ENCODE data around the gene TGFBR3L. TPM values are rescaled to one million over a fixed set of nuclear protein-coding genes. Genes with fewer than 3 reads are reported as not detected.

The TGFBR3L gene
- total RNA-seq, 1 donor = 0.99 TPM

DNA sequence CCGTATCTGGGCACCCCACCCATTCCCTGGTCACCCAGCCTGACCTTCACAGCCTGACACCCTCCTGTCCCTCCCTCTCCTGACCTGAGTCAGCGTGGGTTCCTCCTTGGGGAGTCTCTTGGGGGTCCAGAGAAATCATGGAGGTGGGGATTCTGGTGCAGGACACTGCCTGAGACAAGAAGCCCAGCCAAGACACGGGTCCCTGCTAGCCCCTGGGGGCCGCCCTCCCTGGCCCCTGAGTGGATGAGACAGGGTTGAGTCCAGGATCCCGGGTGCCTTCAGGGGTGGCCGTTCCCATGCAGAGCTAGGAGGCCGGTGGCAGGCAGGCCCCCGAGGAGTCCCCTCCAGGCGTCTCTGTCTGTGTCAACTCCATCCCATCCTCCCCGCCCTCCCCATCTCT lies 9.4 kb upstream of the TGFBR3L start:
- peak overlapping the region; percentile 88 for H3K4me3 ChIP-seq (ENCODE audit: low read depth, low read length)
- no peak for DNase-seq (ENCODE audit: low read depth)
- TF ChIP-seq CTCF (IDR thresholded peaks at IDR 0.05; ENCODE audit: insufficient read depth, low read length) = no peak

DNA sequence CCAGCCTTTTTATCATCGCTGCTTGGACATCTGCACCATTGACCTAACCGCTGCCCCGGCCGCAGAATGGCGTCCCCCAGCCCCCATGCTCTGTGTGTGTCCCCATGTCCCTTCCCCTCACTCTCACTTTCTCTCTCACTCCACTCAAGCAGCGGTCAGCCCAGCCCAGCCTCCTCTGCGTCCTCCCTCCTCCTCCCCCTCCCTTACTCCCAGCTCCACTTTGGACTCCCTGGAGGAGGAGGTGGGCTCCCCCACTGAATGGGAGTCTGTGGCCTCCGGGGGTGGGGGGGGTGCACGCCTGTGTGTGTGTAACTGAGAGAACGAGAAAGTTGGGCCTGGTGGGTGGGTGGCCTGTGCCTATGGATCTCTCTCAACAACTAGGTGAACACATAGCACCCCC lies 8.8 kb upstream of the TGFBR3L start:
- H3K4me3 ChIP-seq (ENCODE audit: low read depth, low read length) = no peak overlapping the region
- no peak for DNase-seq (ENCODE audit: low read depth)
- no peak for TF ChIP-seq CTCF (IDR thresholded peaks at IDR 0.05; ENCODE audit: insufficient read depth, low read length)

DNA sequence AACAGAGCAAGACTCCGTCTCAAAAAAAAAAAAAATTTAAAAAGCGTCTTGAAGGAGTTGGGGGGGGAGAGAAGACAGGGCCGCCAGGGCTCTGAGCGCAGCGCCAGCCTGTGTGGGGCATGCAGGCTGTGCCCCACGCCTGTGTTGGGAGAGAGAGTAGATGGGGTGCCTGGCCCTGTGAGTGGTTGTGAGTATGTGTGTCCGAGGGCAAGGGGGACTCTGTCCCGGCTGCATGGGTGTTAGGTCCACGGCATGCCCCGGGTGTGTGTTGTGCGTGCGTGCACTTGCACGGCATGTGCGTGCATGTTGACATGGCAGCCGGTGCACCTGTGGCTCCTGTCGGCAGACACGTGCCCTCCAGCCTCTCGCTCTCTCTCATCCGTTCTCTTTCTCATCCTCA lies 7.5 kb upstream of the TGFBR3L start:
- DNase-seq (ENCODE audit: low read depth) = no peak
- H3K4me3 ChIP-seq (ENCODE audit: low read depth, low read length) = no peak overlapping the region
- no peak for TF ChIP-seq CTCF (IDR thresholded peaks at IDR 0.05; ENCODE audit: insufficient read depth, low read length)

DNA sequence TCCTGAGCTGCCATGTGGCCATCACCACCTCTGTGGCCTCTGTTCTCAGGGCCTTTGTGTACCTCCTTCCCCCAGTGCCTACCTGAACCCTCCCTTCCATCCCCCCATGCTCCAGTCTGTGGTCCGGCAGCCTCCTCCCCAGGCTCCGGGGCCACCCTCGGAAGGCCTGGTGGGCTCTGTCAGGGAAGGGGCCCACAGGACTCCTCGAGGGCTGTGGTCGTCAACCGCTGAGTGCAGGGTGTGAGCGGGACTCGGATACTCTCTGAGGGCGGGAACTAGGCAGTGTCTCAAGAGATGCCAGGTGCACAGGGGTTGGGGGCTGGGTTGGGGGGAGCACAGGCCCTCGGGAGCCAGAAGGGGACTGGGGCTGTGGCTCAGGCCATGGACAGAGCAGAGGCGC lies 7.1 kb upstream of the TGFBR3L start:
- no peak overlapping the region for H3K4me3 ChIP-seq (ENCODE audit: low read depth, low read length)
- TF ChIP-seq CTCF (IDR thresholded peaks at IDR 0.05; ENCODE audit: insufficient read depth, low read length) = no peak
- DNase-seq (ENCODE audit: low read depth) = no peak

DNA sequence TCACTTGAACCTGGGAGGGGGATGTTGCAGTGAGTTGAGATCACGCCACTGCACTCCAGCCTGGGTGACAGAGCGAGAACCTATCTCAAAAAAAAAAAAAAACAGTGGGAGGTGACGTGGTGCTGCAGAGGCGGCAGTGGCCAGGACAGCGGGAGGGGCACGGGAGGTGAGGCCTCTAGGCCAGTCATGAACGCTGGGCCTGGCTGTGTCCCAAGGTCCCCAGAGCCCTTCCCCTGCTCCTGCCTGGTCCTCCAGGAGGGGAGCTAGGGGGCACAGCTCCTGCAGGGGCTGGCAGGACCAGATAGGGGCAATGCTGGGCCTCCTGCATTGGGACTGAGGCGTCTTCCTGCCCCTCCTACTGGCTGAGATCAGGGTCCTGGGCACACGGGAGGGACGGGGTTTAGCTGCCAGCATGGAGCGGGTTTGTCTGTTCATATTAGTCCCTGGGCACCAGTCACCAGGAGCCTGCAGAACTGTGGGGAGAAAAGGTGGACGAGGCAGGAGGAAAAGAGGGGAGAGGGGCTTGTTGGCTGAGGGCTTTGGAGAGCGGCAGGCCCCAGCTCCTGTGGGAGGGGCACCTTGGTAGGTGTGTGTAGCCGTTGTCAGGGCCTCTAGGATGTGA lies 6.4 kb upstream of the TGFBR3L start:
- TF ChIP-seq CTCF (IDR thresholded peaks at IDR 0.05; ENCODE audit: insufficient read depth, low read length) = no peak
- H3K4me3 ChIP-seq (ENCODE audit: low read depth, low read length) = no peak overlapping the region
- no peak for DNase-seq (ENCODE audit: low read depth)

GRCh38 chr19:7908742-7909461 lies 5.7 kb upstream of the TGFBR3L start:
- H3K4me3 ChIP-seq (ENCODE audit: low read depth, low read length) = no peak overlapping the region
- DNase-seq (ENCODE audit: low read depth) = no peak
- no peak for TF ChIP-seq CTCF (IDR thresholded peaks at IDR 0.05; ENCODE audit: insufficient read depth, low read length)
